Measurements from ENCODE around the gene COPS7A. TPM values are rescaled to one million over a fixed set of nuclear protein-coding genes. Genes with fewer than 3 reads are reported as not detected.

COPS7A gene
- total and polyA plus RNA-seq, 7 donors = 48.6 to 69.3 (median 52.5) TPM

- Histone ChIP-seq H3K4me3 (no peak overlapping the region), H3K9me3 (no peaks in the 10 kb centered on the region), H3K27me3 (no peaks in the 10 kb centered on the region), H3K4me1 (peaks cover 0 to 22% (median 19%) of the 10 kb centered on the region in 4 donors), H3K36me3 (no peaks in the 10 kb centered on the region), H3K27ac (no peak overlapping the region)
- WGBS, 2 donors = 73 to 90% methylated on average over 6 of the region's 6 CpGs
- TF ChIP-seq POLR2AphosphoS5 (IDR thresholded peaks at IDR 0.05) = no peak
- TF ChIP-seq POLR2A (IDR thresholded peaks at IDR 0.05) = no peak
- TF ChIP-seq EP300 (IDR thresholded peaks at IDR 0.05) = no peak
- TF ChIP-seq CTCF (IDR thresholded peaks at IDR 0.05) = no peak
- DNase-seq = no peak
- intact Hi-C loops (cut with DNase I) = no loop called here
Observed at GRCh38 chr12:6780573-6780972, 56.7 kb downstream of the COPS7A start.

Small RNA genes lying within 50 kb of the gene (small RNA-seq; reads per million reads assigned to genes)
- 0 reads per million in 3 donors for gene RNU6-781P

Other genes starting within 250 kb of the COPS7A start
- gene MRPL51, start 230.8 kb upstream of the COPS7A start, total RNA-seq = 100 to 1,000 TPM in 2 of 4 donors, 10 to 100 TPM in 2; 52.9 to 113 (median 92.1) TPM
- 100 to 1,000 TPM; 119 to 142 (median 135) TPM for gene MRPL51, start 230.8 kb upstream of the COPS7A start, polyA plus RNA-seq
- 10 to 100 TPM; 11.8 to 89.5 (median 12.6) TPM for gene NCAPD2, start 229.9 kb upstream of the COPS7A start, total RNA-seq
- 10 to 100 TPM in 2 of 3 donors, 1 to 10 TPM in 1; 9.0 to 35.8 (median 13.6) TPM for gene NCAPD2, start 229.9 kb upstream of the COPS7A start, polyA plus RNA-seq
- gene GAPDH, start 189.5 kb upstream of the COPS7A start, total RNA-seq = 1,000 to 10,000 TPM; 1,653 to 2,501 (median 2,098) TPM
- gene GAPDH, start 189.5 kb upstream of the COPS7A start, polyA plus RNA-seq = 1,000 to 10,000 TPM; 2,564 to 3,219 (median 3,101) TPM
- gene IFFO1, start 168.0 kb upstream of the COPS7A start, total RNA-seq = 10 to 100 TPM; 15.3 to 34.3 (median 22.7) TPM
- 10 to 100 TPM in 1 of 3 donors, 1 to 10 TPM in 2; 1.8 to 14.0 (median 4.2) TPM for gene IFFO1, start 168.0 kb upstream of the COPS7A start, polyA plus RNA-seq
- 10 to 100 TPM in 3 of 4 donors, 1 to 10 TPM in 1; 6.1 to 30.1 (median 23.2) TPM for gene NOP2, start 155.8 kb upstream of the COPS7A start, total RNA-seq
- gene NOP2, start 155.8 kb upstream of the COPS7A start, polyA plus RNA-seq = 10 to 100 TPM in 1 of 3 donors, 1 to 10 TPM in 2; 6.2 to 39.2 (median 7.8) TPM
- 100 to 1,000 TPM; 204 to 254 (median 217) TPM for gene CHD4, start 116.7 kb upstream of the COPS7A start, total RNA-seq
- 100 to 1,000 TPM in 1 of 3 donors, 10 to 100 TPM in 2; 49.2 to 113 (median 53.6) TPM for gene CHD4, start 116.7 kb upstream of the COPS7A start, polyA plus RNA-seq
- 1 to 10 TPM in 2 of 4 donors, under 1 TPM in 2; 0.27 to 1.5 (median 0.67) TPM for gene LPAR5, start 88.1 kb upstream of the COPS7A start, total RNA-seq
- gene LPAR5, start 88.1 kb upstream of the COPS7A start, polyA plus RNA-seq = 10 to 100 TPM in 1 of 3 donors, 1 to 10 TPM in 2; 4.2 to 16.5 (median 6.0) TPM
- 1 to 10 TPM; 1.2 to 3.9 (median 1.6) TPM for gene ACRBP, start 76.6 kb upstream of the COPS7A start, total RNA-seq
- 1 to 10 TPM in 2 of 3 donors, not detected in 1; 2.3 to 3.1 TPM for gene ACRBP, start 76.6 kb upstream of the COPS7A start, polyA plus RNA-seq
- 10 to 100 TPM; 52.8 to 85.9 (median 63.4) TPM for gene ING4, start 60.9 kb upstream of the COPS7A start, total RNA-seq
- gene ING4, start 60.9 kb upstream of the COPS7A start, polyA plus RNA-seq = 10 to 100 TPM; 37.8 to 59.5 (median 42.5) TPM
- gene ZNF384, start 34.7 kb upstream of the COPS7A start, total RNA-seq = 10 to 100 TPM; 24.0 to 32.6 (median 28.7) TPM
- 10 to 100 TPM; 22.7 to 40.3 (median 30.0) TPM for gene ZNF384, start 34.7 kb upstream of the COPS7A start, polyA plus RNA-seq
- gene PIANP, start 23.2 kb upstream of the COPS7A start, total RNA-seq = under 1 TPM; 0.27 to 0.55 (median 0.43) TPM
- gene PIANP, start 23.2 kb upstream of the COPS7A start, polyA plus RNA-seq = 1 to 10 TPM in 2 of 3 donors, under 1 TPM in 1; 0.46 to 2.0 (median 1.2) TPM
- gene MLF2, start 29.1 kb downstream of the COPS7A start, total RNA-seq = 100 to 1,000 TPM; 148 to 163 (median 159) TPM
- 100 to 1,000 TPM; 157 to 220 (median 178) TPM for gene MLF2, start 29.1 kb downstream of the COPS7A start, polyA plus RNA-seq
- gene PTMS, start 42.3 kb downstream of the COPS7A start, total RNA-seq = 100 to 1,000 TPM; 196 to 392 (median 255) TPM
- 100 to 1,000 TPM in 2 of 3 donors, 10 to 100 TPM in 1; 93.2 to 198 (median 174) TPM for gene PTMS, start 42.3 kb downstream of the COPS7A start, polyA plus RNA-seq
- gene LAG3, start 48.5 kb downstream of the COPS7A start, total RNA-seq = 1 to 10 TPM; 1.4 to 6.9 (median 3.0) TPM
- gene LAG3, start 48.5 kb downstream of the COPS7A start, polyA plus RNA-seq = 1 to 10 TPM in 2 of 3 donors, under 1 TPM in 1; 0.60 to 4.2 (median 1.4) TPM
- gene CD4, start 65.5 kb downstream of the COPS7A start, total RNA-seq = 10 to 100 TPM in 3 of 4 donors, 1 to 10 TPM in 1; 2.5 to 12.8 (median 11.5) TPM
- 10 to 100 TPM in 2 of 3 donors, 1 to 10 TPM in 1; 4.8 to 29.7 (median 26.6) TPM for gene CD4, start 65.5 kb downstream of the COPS7A start, polyA plus RNA-seq
- 10 to 100 TPM in 2 of 4 donors, 1 to 10 TPM in 2; 6.4 to 16.1 (median 10.2) TPM for gene GPR162, start 97.8 kb downstream of the COPS7A start, total RNA-seq
- 1 to 10 TPM; 1.2 to 7.6 (median 1.8) TPM for gene GPR162, start 97.8 kb downstream of the COPS7A start, polyA plus RNA-seq
- gene P3H3, start 104.4 kb downstream of the COPS7A start, total RNA-seq = 10 to 100 TPM; 16.4 to 69.8 (median 20.5) TPM
- gene P3H3, start 104.4 kb downstream of the COPS7A start, polyA plus RNA-seq = 1 to 10 TPM in 2 of 3 donors, under 1 TPM in 1; 0.60 to 6.0 (median 1.2) TPM
- 1 to 10 TPM in 3 of 4 donors, under 1 TPM in 1; 0.36 to 8.9 (median 2.2) TPM for gene GNB3, start 116.9 kb downstream of the COPS7A start, total RNA-seq
- gene GNB3, start 116.9 kb downstream of the COPS7A start, polyA plus RNA-seq = 1 to 10 TPM in 2 of 3 donors, under 1 TPM in 1; 0.46 to 1.2 (median 1.1) TPM
- 1 to 10 TPM in 1 of 4 donors, under 1 TPM in 3; 0.33 to 2.8 (median 0.45) TPM for gene CDCA3, start 127.2 kb downstream of the COPS7A start, total RNA-seq
- 10 to 100 TPM in 1 of 3 donors, 1 to 10 TPM in 2; 4.8 to 31.2 (median 8.6) TPM for gene CDCA3, start 127.2 kb downstream of the COPS7A start, polyA plus RNA-seq
- gene USP5, start 128.1 kb downstream of the COPS7A start, total RNA-seq = 10 to 100 TPM; 37.1 to 44.7 (median 41.5) TPM
- gene USP5, start 128.1 kb downstream of the COPS7A start, polyA plus RNA-seq = 10 to 100 TPM; 25.4 to 51.5 (median 26.4) TPM
- 100 to 1,000 TPM; 194 to 345 (median 299) TPM for gene TPI1, start 143.5 kb downstream of the COPS7A start, total RNA-seq
- 100 to 1,000 TPM; 808 to 994 (median 968) TPM for gene TPI1, start 143.5 kb downstream of the COPS7A start, polyA plus RNA-seq
- 10 to 100 TPM in 1 of 4 donors, 1 to 10 TPM in 3; 4.6 to 10.5 (median 8.2) TPM for gene SPSB2, start 149.3 kb downstream of the COPS7A start, total RNA-seq
- gene SPSB2, start 149.3 kb downstream of the COPS7A start, polyA plus RNA-seq = 10 to 100 TPM; 13.4 to 17.4 (median 13.5) TPM
- gene LRRC23, start 180.8 kb downstream of the COPS7A start, total RNA-seq = 10 to 100 TPM; 12.2 to 21.0 (median 13.5) TPM
- 10 to 100 TPM in 1 of 3 donors, 1 to 10 TPM in 2; 5.3 to 11.4 (median 5.5) TPM for gene LRRC23, start 180.8 kb downstream of the COPS7A start, polyA plus RNA-seq
- 10 to 100 TPM; 26.3 to 37.5 (median 35.0) TPM for gene ENO2, start 190.5 kb downstream of the COPS7A start, total RNA-seq
- 10 to 100 TPM in 1 of 3 donors, 1 to 10 TPM in 2; 1.8 to 15.6 (median 3.0) TPM for gene ENO2, start 190.5 kb downstream of the COPS7A start, polyA plus RNA-seq
- 100 to 1,000 TPM in 1 of 4 donors, 10 to 100 TPM in 3; 46.4 to 138 (median 60.3) TPM for gene ATN1, start 203.9 kb downstream of the COPS7A start, total RNA-seq
- gene ATN1, start 203.9 kb downstream of the COPS7A start, polyA plus RNA-seq = 10 to 100 TPM; 30.1 to 78.8 (median 33.0) TPM
- not detected for gene RNU7-1, start 219.8 kb downstream of the COPS7A start, total RNA-seq
- gene RNU7-1, start 219.8 kb downstream of the COPS7A start, polyA plus RNA-seq = not detected
- 100 to 1,000 TPM; 465 to 697 (median 652) TPM for gene C12orf57, start 220.0 kb downstream of the COPS7A start, total RNA-seq
- 100 to 1,000 TPM; 305 to 810 (median 418) TPM for gene C12orf57, start 220.0 kb downstream of the COPS7A start, polyA plus RNA-seq
- gene PTPN6, start 227.3 kb downstream of the COPS7A start, total RNA-seq = 10 to 100 TPM in 3 of 4 donors, 1 to 10 TPM in 1; 5.3 to 13.6 (median 11.8) TPM
- gene PTPN6, start 227.3 kb downstream of the COPS7A start, polyA plus RNA-seq = 10 to 100 TPM; 42.1 to 92.4 (median 67.3) TPM
- 100 to 1,000 TPM; 211 to 327 (median 285) TPM for gene PHB2, start 246.6 kb downstream of the COPS7A start, total RNA-seq
- gene PHB2, start 246.6 kb downstream of the COPS7A start, polyA plus RNA-seq = 100 to 1,000 TPM; 180 to 283 (median 184) TPM
- 10 to 100 TPM; 18.8 to 32.3 (median 22.7) TPM for gene EMG1, start 246.9 kb downstream of the COPS7A start, total RNA-seq
- 10 to 100 TPM; 19.2 to 33.0 (median 21.3) TPM for gene EMG1, start 246.9 kb downstream of the COPS7A start, polyA plus RNA-seq

Measured in sigmoid colon (tissue), 7 donors.